Stimulated activated CD8-positive, alpha-beta memory T cell treated with anti-CD3 and anti-CD28 coated beads, Interleukin-15, amount 100 ng/mL, for 48 hours (primary cell): Measurements from ENCODE around the gene TAF13.
A peak's percentile ranks its signal among the peaks of the same experiment; 100 is the strongest.
"Not testable (repeated sequence)": the region's sequence is repeated elsewhere in the genome, so short reads cannot be mapped to it uniquely, and the experiment has no call there.

Experiments used
- DNase-seq, 2 donors: peaks; one replicate each; pipeline ENCODE4 v3.0.0-alpha.2; 2020; ENCODE audit warnings: low read depth in 2 of 2

Gene TAF13

DNA sequence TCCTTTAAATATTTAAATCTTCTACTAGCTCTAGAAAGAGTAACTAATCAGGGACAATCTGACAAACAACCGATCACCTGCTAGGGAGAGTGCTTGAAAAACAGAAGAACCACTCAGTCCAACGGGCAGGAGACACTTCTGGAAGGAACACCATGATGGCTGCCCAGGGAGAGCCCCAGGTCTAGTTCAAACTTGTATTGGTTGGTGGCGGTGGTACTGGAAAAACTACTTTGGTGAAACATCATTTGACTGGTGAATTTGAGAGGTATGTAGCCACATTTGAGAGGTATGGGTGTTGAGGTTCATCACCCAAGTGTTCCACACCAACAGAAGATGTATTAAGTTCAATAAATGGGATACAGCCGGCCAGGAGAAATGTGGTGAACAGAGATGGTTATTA, 29.1 kb downstream of the TAF13 start:
- no peak for DNase-seq

DNA sequence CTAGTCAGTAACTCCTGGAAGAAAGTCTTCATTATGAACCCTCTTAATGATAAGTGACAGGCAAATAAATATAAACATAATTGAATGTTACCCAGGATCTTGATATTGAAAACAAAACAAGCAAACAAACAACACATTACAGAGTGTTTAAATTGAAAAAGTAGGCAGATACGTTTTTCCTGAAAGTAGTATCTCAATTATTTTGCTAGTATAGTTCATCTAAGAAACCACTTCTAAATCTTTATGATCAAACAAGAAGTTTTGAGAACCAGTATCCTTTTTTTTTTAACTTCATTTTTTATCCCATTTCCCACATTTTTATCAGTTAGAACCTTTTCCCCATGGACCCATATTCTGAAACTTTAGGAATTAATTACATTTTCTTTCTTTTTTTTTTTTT, 30.2 kb downstream of the TAF13 start:
- DNase-seq: no peak

DNA sequence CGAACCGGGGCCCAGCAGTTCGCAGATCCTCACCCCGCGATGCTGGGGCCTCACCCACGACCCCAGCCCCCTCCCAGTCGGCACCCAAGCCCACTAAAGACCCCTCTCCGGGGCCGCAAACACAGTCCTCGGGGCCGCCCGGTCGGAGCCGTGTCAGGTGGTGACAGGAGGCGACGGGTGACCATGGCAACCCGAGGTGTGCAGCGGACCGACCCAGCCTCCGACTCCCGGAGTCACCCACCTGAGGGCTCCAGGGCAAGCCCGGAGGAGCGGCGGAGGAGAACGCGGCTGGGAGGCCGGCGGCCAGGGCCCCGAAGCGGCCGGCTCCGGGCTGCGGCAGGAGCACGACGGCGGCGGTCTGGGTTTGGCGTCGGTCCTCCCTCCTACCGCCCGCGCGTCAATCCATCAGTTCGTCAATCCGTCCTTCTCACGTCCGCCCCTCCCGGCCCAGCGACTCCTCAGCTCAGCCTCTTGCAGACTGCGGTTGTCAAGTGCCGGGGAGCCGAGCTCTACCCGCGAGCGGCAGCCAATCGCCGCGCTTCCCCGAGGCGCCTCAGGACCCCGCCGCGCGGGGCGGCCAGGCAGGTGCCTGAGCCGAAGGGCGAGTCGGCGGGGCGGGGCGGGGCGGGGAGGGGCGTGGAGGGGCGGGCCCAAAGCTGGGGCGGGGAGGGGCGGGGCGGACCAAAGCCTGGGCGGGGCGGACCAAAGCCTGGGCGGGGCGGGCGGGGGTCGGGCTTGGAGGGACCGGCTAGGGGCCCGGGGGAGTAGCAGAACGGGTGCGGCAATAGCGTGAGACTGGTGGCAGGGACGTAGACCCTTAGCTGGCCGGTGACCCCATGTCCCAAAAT, 34.0 kb downstream of the TAF13 start, which contains the start of gene WDR47:
Gene WDR47, minus strand, starts transcription at position 482 of the 848 bp plus-strand sequence. CDS start 18,590 bp downstream, outside the sequence.
- peak; percentile 94 to 95 for DNase-seq

DNA sequence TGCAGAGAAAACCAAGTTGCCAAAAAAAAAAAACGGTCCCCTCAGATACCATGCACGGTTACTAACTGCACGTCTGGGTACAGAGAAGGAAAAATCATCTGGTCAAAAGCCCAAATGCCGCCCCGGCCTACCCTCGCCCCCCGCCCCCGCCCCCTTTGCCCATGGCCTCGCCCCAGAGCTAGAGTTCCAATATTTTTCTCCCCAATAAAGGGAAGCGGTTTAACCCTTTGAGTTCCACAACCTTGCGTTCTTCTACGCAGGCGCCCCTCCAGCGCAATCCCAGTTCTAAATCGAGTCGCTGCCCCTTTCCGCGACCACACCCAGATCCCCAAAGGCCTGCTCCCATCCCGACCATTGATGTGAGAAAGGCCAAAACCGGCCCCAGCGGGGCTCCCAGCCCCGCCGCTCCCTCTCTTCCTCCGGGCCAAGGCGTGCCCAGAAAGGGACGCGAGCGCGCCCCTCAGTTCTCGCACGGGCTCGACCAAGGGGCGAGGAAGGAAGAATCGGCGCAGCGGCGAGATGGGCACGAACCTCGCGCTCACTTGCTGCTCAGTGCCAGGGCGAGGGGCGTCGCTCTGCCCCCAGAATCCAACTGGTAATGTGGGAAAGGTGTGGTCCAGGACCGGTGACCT, 34.7 kb downstream of the TAF13 start:
- DNase-seq: peak; percentile 15 to 17

DNA sequence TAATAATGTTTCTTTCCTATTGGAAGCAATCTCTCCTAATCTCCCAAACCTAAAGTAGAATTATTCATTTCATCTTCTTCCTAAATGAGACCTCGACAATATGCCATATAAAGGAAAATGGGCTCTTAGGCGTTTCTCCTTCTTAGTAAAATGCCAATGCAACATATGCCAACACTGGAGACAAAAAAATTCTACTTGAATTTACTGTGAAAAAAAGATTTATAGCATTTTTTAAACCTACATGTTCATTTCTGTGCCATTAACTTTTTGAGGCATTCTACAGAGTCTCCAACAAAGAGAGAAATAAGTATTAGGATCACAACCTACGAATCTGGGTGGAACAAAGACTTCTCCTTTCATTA, 35.2 kb downstream of the TAF13 start:
- DNase-seq: no peak

DNA sequence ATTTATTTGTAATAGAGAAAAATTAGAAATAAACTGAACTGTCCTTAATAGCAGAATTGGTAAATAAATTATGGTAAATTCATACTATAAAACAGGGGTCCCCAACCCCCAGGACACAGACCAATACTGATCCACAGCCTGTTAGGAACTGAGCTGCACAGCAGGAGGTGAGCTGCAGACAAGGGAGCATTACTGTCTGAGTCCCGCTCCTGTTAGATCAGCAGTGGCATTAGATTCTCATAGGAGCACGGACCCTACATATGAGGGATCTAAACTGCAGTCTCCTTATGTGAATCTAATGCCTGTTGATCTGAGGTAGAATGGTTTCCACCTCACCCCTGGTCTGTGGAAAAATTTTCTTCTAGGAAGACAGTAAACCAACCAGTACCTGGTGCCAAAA, 41.4 kb downstream of the TAF13 start:
- DNase-seq: no peak

DNA sequence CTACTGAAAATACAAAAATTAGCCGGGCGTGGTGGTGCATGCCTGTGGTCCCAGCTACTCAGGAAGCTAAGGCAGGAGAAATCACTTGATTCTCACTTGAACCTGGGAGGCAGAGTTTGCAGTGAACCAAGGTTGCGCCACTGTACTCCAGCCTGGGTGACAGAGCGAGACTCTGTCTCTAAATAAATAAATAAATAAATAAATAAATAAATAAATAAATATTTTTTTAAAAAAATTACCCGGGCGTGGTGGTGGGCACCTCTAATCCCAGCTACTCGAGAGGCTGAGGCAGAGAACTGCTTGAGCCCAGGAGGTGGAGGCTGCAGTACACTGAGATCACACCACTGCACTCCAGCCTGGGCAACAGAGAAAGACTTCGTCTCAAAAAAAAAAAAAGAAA, 46.3 kb downstream of the TAF13 start:
- DNase-seq: not testable (repeated sequence)

DNA sequence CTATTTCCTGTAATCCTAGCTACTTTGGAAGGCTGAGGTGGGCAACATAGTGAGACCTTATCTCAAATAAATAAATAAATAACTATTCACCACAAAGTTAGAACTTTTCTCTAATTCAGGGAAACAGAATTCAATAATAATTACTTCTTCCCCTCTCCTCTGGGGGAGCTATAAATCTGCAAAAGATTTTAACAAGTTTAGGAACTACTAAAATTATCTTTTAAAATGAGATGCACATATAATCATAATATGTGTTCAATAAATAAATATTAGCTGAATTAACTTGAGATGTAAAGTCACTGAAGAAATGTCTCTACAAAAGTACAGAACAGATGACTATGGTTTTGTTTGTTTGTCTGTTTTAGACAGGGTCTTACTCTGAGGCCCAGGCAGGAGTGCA, 48.0 kb downstream of the TAF13 start:
- no peak for DNase-seq

DNA sequence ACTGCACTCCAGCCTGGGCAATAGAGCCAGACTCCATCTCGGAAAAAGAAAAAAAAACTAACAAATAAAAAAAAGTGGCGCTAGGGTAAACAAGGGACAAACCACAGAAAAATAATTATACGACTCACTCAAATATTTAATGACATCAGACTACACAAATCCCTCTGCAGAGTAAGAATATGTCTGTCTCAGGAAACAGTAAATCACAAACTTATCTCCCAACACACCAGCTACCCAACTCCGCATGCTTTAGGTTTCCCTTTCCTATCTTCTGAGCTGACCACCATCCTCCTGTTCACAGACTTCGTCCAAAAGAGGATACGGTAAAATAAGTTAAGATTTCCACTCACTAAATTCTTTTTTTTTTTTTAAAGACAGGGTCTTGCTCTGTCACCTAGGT, 50.1 kb downstream of the TAF13 start:
- no peak for DNase-seq

DNA sequence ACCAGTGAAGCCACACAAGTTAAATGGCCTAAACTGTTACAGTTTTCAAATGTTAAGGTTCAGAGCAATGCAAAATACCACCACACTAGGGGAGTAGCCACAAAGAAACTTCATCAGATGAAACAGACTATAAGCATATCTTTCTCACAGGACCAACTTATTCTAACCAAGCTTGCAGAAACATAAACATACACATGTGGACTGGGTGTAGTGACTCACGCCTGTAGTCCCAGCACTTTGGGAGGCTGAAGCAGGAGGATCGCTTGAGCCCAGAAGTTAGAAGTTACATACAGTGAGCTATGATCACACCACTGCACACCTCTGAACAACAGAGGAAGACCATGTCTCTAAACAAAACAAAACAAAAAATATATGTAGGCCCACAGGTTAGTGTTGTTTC, 51.2 kb downstream of the TAF13 start:
- DNase-seq: no peak

DNA sequence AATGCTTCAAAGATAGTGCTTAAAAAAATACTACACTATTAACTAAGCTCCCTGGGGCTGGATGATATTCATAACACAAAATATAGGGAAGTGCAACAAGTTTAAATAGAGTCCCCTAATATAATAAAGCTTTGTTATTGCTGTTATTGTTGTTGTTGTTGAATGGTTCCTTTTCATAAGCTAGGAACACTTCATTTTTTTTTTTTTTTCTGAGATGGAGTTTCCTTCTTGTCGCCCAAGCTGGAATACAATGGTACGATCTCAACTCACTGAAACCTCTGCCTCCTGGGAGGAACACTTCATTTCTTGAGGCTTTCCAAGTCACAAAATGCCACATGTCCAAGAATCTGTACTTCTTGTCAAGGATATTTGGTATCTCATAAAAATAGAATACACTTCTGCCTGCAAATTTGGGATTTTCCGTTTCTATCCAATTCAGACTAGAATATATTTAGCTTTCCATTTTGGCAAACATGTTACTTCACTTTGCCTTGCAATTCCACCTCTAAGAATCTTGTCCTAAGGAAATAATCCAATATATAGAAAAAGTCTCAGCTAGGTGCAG, 55.0 kb downstream of the TAF13 start:
- no peak for DNase-seq

DNA sequence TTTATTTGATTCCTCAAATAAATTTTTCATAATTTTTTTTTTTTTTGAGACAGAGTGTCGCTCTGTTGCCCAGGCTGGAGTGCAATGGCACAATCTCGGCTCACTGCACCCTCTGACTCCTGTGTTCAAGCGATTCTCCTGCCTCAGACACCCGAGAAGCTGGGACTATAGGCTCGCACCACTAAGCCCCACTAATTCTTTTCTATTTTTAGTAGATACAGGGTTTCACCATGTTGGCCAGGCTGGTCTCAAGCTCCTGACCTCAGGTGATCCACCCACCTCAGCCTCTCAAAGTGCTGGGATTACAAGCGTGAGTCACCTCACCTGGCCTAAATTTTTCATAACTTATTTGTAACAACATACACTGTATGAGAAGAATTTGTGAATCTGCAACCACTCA, 58.1 kb downstream of the TAF13 start:
- not testable (repeated sequence) for DNase-seq

DNA sequence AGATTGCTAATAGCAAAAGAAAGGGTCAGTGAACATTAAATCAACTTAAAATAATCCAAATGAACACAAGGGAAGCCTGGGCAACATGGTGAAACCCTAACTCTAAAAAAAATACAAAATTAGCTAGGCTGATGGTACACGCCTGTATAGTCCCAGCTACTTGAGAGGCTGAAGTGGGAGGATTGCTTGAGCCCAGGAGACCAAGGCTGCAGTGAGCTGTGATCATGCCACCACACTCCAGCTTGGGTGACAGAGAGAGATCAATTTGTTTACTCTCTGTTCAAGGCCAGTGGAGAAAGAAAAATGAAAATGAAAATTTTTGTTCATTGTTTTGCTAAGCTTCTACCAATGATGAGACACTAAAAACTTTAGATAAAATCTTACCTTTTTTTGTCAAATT, 58.7 kb downstream of the TAF13 start:
- no peak for DNase-seq
